ENCODE measurements around the gene HBD.

DNA sequence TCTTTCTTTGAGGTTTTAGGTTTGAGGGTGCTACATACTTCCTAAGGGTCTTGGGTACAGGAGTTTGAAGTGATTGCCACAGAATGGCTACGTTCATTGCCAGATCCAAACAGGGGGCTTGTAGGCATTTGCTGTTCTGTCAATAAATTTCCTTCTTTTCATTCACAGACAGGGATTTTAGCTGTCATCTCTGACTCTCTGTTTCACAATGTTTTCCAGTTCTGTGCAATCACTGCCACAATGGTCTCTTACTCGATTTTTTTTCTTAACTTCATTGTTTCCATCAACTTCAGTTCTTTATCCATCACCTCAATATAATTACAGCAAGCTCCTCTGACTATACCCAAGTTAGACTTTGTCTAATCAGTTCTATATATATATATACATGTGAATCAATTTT is 6.2 kb upstream of the HBD start:
- no peak for TF ChIP-seq EP300 (IDR thresholded peaks at IDR 0.05)
- TF ChIP-seq, protein P1, sequence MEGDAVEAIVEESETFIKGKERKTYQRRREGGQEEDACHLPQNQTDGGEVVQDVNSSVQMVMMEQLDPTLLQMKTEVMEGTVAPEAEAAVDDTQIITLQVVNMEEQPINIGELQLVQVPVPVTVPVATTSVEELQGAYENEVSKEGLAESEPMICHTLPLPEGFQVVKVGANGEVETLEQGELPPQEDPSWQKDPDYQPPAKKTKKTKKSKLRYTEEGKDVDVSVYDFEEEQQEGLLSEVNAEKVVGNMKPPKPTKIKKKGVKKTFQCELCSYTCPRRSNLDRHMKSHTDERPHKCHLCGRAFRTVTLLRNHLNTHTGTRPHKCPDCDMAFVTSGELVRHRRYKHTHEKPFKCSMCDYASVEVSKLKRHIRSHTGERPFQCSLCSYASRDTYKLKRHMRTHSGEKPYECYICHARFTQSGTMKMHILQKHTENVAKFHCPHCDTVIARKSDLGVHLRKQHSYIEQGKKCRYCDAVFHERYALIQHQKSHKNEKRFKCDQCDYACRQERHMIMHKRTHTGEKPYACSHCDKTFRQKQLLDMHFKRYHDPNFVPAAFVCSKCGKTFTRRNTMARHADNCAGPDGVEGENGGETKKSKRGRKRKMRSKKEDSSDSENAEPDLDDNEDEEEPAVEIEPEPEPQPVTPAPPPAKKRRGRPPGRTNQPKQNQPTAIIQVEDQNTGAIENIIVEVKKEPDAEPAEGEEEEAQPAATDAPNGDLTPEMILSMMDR (IDR thresholded peaks at IDR 0.05): no peak
